ENCODE measurements around the gene SLC33A1. TPM values are rescaled to one million over a fixed set of nuclear protein-coding genes. Genes with fewer than 3 reads are reported as not detected.

SLC33A1 gene
- total RNA-seq, 1 donor from 2014 or later = 28.0 TPM

DNA sequence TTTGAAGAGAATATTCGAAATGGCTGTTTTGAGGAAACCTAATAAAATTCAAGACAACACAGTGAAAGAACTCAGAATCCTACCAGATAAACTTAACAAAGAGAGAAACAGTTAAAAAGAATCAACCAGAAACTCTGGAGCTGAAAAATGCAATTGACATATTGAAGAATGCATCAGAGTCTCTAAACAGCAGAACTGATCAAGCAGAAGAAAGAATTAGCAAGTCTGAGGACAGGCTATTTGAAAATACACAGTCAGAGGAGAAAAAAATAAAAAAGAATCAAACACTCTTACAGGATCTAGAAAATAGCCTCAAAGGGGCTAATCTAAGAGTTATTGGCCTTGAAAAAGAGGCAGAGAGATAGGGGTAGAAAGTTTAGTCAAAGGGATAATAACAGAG is 61.7 kb downstream of the SLC33A1 start:
- Mint-ChIP-seq H3K36me3 (ENCODE audit: low read depth) (peaks cover 6% of the 10 kb centered on the region), H3K4me3 (no peak overlapping the region), H3K9me3 (peaks cover 12% of the 10 kb centered on the region), H3K4me1 (peaks cover 2% of the 10 kb centered on the region), H3K27ac (no peak overlapping the region), H3K27me3 (no peaks in the 10 kb centered on the region)
- no peak for DNase-seq
- intact Hi-C loops (cut with micrococcal nuclease) = no loop called here

DNA sequence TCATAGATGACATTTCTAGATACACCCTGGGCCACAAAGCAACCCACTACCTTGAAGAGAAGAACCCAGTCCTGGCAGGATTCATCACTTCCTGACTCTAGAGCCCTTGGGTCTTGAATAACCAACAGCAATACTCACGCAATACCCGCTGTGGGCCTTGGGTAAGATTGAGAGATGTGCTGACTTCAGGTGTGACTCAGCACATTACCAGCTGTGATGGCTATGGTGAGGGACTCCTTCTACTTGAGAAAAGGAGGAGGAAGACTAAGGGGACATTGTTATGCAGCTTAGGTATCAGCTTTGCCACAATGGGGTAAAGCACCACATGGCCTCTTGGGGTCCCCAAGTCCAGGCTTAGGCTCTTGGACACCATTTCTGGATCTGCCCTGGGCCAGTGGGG is 63.0 kb downstream of the SLC33A1 start:
- DNase-seq = no peak
- H3K36me3 Mint-ChIP-seq (ENCODE audit: low read depth) = peaks cover 6% of the 10 kb centered on the region

DNA sequence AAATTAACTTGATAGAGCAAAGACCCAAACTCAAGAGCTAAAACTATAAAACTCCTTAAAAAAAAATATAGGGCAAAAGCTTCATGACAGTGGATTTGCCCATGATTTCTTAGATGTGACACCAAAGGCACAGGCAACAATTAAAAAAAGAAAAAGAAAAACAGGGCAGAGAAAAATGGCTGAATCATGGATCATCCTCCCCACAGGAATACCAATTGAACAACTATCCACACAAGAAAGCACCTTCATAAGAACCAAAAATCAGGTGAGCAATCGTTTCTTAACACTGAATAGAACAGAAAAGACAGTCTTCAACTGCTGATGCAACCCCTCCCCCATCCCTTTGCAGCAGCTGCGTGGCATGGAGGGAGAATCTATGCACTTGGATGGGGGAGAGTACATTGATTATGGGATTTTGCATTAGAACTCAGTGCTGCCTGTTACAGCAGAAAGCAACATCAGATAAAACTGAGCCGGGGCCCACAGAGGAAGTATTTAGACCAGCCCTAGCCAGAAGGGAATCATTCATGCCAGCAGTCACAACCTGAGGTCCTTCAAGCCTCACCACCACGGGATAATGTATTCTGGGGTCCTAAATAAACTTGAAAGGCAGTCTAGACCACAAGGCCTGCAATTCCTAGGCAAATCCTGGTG is 63.8 kb downstream of the SLC33A1 start:
- Mint-ChIP-seq H3K27ac (no peak overlapping the region), H3K27me3 (no peaks in the 10 kb centered on the region), H3K4me3 (no peak overlapping the region), H3K36me3 (ENCODE audit: low read depth) (peaks cover 6% of the 10 kb centered on the region), H3K9me3 (peaks cover 9% of the 10 kb centered on the region), H3K4me1 (peaks cover 2% of the 10 kb centered on the region)
- no peak for DNase-seq
- intact Hi-C loops (cut with micrococcal nuclease) = no loop called here

More for the DNA sequence above, 63.0 kb downstream of the SLC33A1 start:
- Mint-ChIP-seq H3K27ac (no peak overlapping the region), H3K27me3 (no peaks in the 10 kb centered on the region), H3K4me1 (peaks cover 2% of the 10 kb centered on the region), H3K9me3 (peaks cover 10% of the 10 kb centered on the region), H3K4me3 (no peak overlapping the region)
- intact Hi-C loops (cut with micrococcal nuclease) = no loop called here

DNA sequence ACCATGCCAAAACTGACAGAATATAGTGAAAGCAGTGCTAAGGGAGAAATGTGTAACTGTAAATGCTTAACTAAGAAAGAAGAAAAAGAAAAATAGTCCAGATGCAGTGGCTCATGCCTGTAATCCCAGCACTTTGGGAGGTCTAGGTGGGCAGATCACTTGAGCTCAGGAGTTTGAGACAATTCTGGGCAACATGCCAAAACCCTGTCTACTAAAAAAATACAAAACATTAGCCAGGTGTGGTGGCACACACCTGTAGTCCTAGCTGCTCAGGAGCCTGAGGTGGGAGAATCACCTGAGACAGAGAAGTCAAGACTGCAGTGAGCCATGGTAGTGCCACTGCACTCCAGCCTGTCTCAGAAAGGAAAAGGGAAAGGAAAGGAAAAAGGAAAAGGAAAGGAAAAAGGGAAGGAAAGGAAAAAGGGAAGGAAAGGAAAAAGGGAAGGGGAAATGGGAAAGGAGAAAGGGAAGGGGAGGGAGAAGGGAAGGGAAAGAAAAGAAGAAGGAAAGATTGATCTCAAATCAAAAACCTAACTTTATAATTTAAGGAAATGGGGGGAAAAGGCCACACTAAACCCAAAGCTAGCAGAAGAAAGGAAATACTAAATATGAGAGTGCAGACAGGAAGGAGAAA is 68.4 kb downstream of the SLC33A1 start:
- Mint-ChIP-seq H3K27me3 (no peaks in the 10 kb centered on the region), H3K36me3 (ENCODE audit: low read depth) (peaks cover 6% of the 10 kb centered on the region), H3K9me3 (no peaks in the 10 kb centered on the region), H3K4me3 (no peak overlapping the region), H3K4me1 (peaks cover 2% of the 10 kb centered on the region), H3K27ac (no peak overlapping the region)
- intact Hi-C loops (cut with micrococcal nuclease) = no loop called here
- DNase-seq = no peak

DNA sequence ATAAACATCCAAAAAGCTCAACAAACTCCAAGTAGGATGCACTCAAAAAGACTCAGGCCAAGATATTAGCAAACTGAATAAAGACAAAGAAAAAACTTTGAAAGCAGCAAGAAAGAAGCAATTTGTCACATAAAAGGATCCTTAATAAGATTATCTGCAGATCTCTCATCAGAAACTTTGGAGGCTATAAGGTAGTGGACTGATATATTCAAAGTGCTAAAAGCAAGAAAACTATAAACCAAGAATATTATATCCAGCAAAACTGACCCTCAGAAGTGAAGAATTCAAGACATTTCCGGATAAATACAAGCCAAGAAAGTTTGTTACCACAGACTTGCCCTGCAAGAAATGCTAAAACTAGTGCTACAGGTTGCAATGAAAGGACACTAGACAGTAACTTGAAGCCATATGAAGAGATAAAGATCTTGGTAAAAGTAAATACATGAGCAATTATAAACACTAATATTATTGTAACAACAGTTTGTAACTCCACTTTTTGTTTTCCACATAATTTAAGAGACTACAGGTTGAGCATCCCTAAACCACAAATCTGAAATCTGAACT is 71.8 kb downstream of the SLC33A1 start:
- Mint-ChIP-seq H3K9me3 (no peaks in the 10 kb centered on the region), H3K27ac (no peak overlapping the region), H3K4me3 (no peak overlapping the region), H3K27me3 (no peaks in the 10 kb centered on the region), H3K4me1 (no peaks in the 10 kb centered on the region), H3K36me3 (ENCODE audit: low read depth) (peaks cover 6% of the 10 kb centered on the region)
- DNase-seq = no peak
- intact Hi-C loops (cut with micrococcal nuclease) = no loop called here

DNA sequence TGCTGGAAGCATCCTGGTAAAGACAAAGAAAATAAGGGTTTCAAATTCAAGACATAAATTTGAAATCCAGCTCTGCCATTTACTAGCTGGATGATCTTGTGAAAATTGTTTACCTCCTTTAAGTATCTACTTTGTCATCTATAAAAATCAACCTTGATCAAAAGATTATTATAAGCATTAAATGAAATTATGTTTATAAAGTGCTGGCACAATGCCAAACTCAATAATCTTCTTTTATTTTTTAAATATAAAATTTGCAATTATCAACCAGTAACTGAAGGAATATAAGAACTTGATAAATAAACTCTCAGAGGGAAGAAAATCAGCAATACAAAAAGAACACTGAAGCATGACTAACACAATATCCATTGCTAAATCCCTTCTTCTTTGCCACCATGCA is 73.9 kb downstream of the SLC33A1 start:
- intact Hi-C loops (cut with micrococcal nuclease) = no loop called here
- no peaks in the 10 kb centered on the region for H3K9me3 Mint-ChIP-seq

DNA sequence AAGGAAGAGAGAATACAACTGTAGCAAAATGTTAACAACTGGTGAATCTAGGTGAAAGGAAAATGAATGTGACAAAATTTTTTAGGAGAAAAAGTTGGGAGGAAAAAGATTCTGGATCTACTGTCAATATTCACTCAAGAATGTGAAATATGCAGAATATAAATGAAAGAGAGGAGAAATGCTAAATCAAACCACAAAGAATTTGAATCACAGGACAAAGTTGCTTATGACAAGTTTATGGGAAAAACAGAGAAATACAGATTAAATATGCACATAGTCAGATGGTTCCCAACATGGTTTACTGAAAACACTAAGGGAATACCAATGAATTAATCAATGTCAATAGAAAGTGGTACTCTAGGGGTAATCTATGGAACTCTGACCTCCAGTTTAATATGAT is 75.8 kb downstream of the SLC33A1 start:
- no peak for DNase-seq
- Mint-ChIP-seq H3K27me3 (no peaks in the 10 kb centered on the region), H3K27ac (no peak overlapping the region), H3K4me3 (no peak overlapping the region), H3K36me3 (ENCODE audit: low read depth) (peaks cover 6% of the 10 kb centered on the region), H3K4me1 (no peaks in the 10 kb centered on the region), H3K9me3 (no peaks in the 10 kb centered on the region)
- intact Hi-C loops (cut with micrococcal nuclease) = no loop called here

More for the DNA sequence above, 73.9 kb downstream of the SLC33A1 start:
- Mint-ChIP-seq H3K27me3 (no peaks in the 10 kb centered on the region), H3K4me1 (no peaks in the 10 kb centered on the region), H3K4me3 (no peak overlapping the region), H3K27ac (no peak overlapping the region), H3K36me3 (ENCODE audit: low read depth) (peaks cover 6% of the 10 kb centered on the region)
- no peak for DNase-seq

DNA sequence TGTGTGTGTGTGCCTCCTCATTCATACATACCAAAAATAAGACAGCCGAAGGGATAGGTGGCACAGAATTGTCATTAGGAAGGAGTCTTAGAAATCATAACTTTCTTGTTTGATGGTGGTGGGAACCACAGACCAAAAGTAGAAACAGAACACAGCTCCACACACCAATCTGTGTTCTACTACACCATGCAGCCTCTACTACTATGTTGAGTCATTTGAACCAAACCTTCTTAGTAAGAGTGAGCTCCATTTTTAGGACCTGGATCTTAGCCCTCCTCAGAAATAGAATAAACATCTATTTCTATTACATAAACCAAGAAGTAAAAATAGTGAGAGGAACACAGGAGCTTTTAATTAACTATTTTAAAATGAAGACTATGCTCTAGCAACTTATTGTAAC is 81.4 kb downstream of the SLC33A1 start:
- Mint-ChIP-seq H3K27me3 (no peaks in the 10 kb centered on the region), H3K9me3 (no peaks in the 10 kb centered on the region), H3K36me3 (ENCODE audit: low read depth) (peaks cover 3% of the 10 kb centered on the region), H3K4me1 (no peaks in the 10 kb centered on the region), H3K4me3 (no peak overlapping the region), H3K27ac (no peak overlapping the region)
- DNase-seq = no peak
- intact Hi-C loops (cut with micrococcal nuclease) = no loop called here

DNA sequence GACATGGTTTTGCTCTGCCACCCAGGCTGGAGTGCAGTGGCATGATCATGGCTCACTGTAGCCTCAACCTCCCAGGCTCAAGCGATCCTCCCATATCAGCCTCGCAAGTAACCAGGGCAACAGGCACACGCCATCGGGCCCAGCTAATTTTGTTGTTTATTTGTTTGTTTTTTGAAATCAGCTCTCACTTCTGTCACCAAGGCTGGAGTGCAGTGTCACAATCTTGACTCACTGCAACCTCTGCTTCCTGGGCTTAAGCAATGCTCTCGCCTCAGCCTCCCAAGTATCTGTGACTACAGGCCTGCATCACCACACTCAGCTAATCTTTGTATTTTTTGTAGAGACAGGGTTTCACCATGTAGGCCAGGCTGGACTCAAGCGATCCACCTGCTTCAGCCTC is 83.1 kb downstream of the SLC33A1 start:
- peaks cover 3% of the 10 kb centered on the region for H3K36me3 Mint-ChIP-seq (ENCODE audit: low read depth)
- H3K9me3 Mint-ChIP-seq = no peaks in the 10 kb centered on the region
- H3K4me3 Mint-ChIP-seq = no peak overlapping the region

More for the DNA sequence above, 83.1 kb downstream of the SLC33A1 start:
- Mint-ChIP-seq H3K4me1 (no peaks in the 10 kb centered on the region), H3K27me3 (no peaks in the 10 kb centered on the region), H3K27ac (no peak overlapping the region)
- intact Hi-C loops (cut with micrococcal nuclease) = no loop called here
- no peak for DNase-seq

Other genes starting within 250 kb of the SLC33A1 start
- 0.38 TPM in 1 of 2 replicates, not detected in the other for gene PLCH1, start 109.4 kb downstream of the SLC33A1 start, total RNA-seq
- gene C3orf33, start 48.1 kb downstream of the SLC33A1 start, total RNA-seq = 1.6 and 2.1 TPM in 2 replicates
- gene GMPS, start 16.2 kb upstream of the SLC33A1 start, total RNA-seq = 150 and 151 TPM in 2 replicates

Data from activated CD4-positive, alpha-beta T cell treated with anti-CD3 and anti-CD28 coated beads, Interleukin-2, amount 10 ng/mL, durations not matched to agents 24 days and 14 days (primary cell).